Activated naive CD8-positive, alpha-beta T cell treated with anti-CD3 and anti-CD28 coated beads for 36 hours (primary cell): ENCODE measurements around the gene NOL4L. TPM values are rescaled to one million over a fixed set of nuclear protein-coding genes. Genes with fewer than 3 reads are reported as not detected.

Experiments used
- DNase-seq: peaks from one replicate; pipeline ENCODE4 v3.0.0; 2021
- H3K27ac Mint-ChIP-seq: one replicate; pipeline ENCODE4 v1.8.0; 2022; ENCODE audit warnings: mild to moderate bottlenecking, moderate library complexity, mixed read lengths
- H3K27me3 Mint-ChIP-seq: one replicate; pipeline ENCODE4 v1.8.0; 2022; ENCODE audit warnings: mild to moderate bottlenecking, mixed read lengths
- H3K36me3 Mint-ChIP-seq: one replicate; pipeline ENCODE4 v1.8.0; 2021; ENCODE audit warnings: mild to moderate bottlenecking, mixed read lengths
- H3K4me1 Mint-ChIP-seq: one replicate; pipeline ENCODE4 v1.8.0; 2021; ENCODE audit warnings: mixed read lengths
- H3K4me3 Mint-ChIP-seq: one replicate; pipeline ENCODE4 v1.8.0; 2022; ENCODE audit warnings: mild to moderate bottlenecking, moderate library complexity, mixed read lengths
- H3K9me3 Mint-ChIP-seq: one replicate; pipeline ENCODE4 v1.8.0; 2022; ENCODE audit warnings: mixed read lengths
- total RNA-seq, 2 experiments: library from RNA; stranded (reverse); gene quantifications; one replicate each; pipeline ENCODE4 v1.2.3, GENCODE V29; 2021

Gene NOL4L
- total RNA-seq, 2 experiments from 2014 or later, result 15.9 TPM

- Mint-ChIP-seq H3K4me1 (peaks cover 69% of the 10 kb centered on the region), H3K9me3 (no peaks in the 10 kb centered on the region), H3K4me3 (no peak overlapping the region), H3K27me3 (no peaks in the 10 kb centered on the region), H3K27ac (no peak overlapping the region), H3K36me3 (peaks cover 6% of the 10 kb centered on the region)
- DNase-seq, result no peak
These were observed 27.8 kb downstream of the NOL4L start for GRCh38 chr20:32557319-32557718.

GRCh38 chr20:32556312-32557184, 28.6 kb downstream of the NOL4L start:
- Mint-ChIP-seq H3K36me3 (peaks cover 6% of the 10 kb centered on the region), H3K4me3 (no peak overlapping the region), H3K4me1 (peaks cover 66% of the 10 kb centered on the region), H3K9me3 (no peaks in the 10 kb centered on the region), H3K27me3 (no peaks in the 10 kb centered on the region), H3K27ac (no peak overlapping the region)
- DNase-seq, result no peak

DNA sequence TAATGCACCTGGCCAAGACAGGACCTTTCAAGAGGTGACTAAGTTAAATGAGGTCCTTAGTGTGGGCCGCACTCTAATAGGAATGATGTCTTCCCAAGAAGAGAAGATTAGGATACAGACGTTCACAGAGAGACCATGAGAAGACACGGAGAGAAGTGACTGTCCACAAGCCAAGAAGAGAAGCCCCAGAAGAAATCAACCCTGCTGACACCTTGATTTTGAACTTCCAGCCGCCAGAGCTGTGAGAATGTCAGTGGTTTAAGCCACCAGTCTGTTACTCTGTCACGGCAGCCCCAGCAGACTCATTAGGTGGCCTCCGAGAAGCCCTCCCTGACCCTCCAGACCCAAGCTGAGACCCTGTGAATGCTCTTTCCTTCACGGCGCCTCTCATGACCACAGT, 29.5 kb downstream of the NOL4L start:
- H3K4me1 Mint-ChIP-seq, result peaks cover 64% of the 10 kb centered on the region
- H3K9me3 Mint-ChIP-seq, result no peaks in the 10 kb centered on the region
- H3K27me3 Mint-ChIP-seq, result no peaks in the 10 kb centered on the region
- peaks cover 6% of the 10 kb centered on the region for H3K36me3 Mint-ChIP-seq
- no peak overlapping the region for H3K4me3 Mint-ChIP-seq
- DNase-seq, result no peak
- peak overlapping the region; percentile 63 for H3K27ac Mint-ChIP-seq

DNA sequence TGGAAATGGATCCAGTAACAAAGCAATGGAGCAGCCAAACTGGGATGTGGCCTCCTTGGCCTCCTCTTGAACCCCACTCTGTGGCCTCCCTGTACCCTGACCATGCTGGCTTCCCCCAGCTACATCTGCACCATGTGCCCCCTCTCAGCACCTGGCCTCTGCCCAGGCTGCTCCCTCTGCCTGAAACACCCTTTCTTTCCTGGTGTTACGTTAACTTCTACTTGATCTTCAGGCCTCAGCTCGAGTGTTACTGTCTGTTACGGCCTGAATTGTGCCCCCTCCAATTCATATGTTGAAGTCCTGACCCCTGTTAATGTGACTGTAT, 30.2 kb downstream of the NOL4L start:
- no peak overlapping the region for H3K4me3 Mint-ChIP-seq
- DNase-seq, result no peak
- no peaks in the 10 kb centered on the region for H3K9me3 Mint-ChIP-seq
- H3K4me1 Mint-ChIP-seq, result peaks cover 57% of the 10 kb centered on the region
- peak overlapping the region; percentile 63 for H3K27ac Mint-ChIP-seq
- no peaks in the 10 kb centered on the region for H3K27me3 Mint-ChIP-seq
- peaks cover 6% of the 10 kb centered on the region for H3K36me3 Mint-ChIP-seq

DNA sequence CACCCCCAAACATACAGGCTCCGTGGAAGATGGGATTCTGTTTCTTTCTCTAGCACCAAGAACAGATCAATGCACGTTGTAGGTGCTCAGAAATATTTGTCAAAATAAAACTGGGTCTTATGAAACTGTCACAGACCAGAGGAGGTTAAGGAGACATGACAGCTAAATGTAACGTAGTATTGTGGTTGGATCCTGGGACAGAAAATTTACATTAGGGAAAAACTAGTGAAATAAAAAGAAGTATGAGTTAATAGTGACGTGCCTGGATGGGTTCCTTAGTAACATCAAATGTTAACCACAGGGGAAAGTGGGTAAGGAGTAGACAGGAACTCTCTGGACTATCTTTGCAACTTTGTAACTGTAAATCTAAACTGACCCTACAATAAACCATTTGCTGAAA, 31.5 kb downstream of the NOL4L start:
- Mint-ChIP-seq H3K27ac (peak overlapping the region; percentile 18), H3K27me3 (no peaks in the 10 kb centered on the region), H3K4me1 (peaks cover 54% of the 10 kb centered on the region), H3K9me3 (peaks cover 2% of the 10 kb centered on the region), H3K36me3 (peaks cover 14% of the 10 kb centered on the region), H3K4me3 (peak overlapping the region; percentile 18)
- no peak for DNase-seq

GRCh38 chr20:32551693-32552092, 33.4 kb downstream of the NOL4L start:
- Mint-ChIP-seq H3K4me1 (peaks cover 60% of the 10 kb centered on the region), H3K27me3 (no peaks in the 10 kb centered on the region), H3K36me3 (peaks cover 23% of the 10 kb centered on the region), H3K27ac (no peak overlapping the region), H3K9me3 (peaks cover 2% of the 10 kb centered on the region), H3K4me3 (no peak overlapping the region)
- no peak for DNase-seq

GRCh38 chr20:32549842-32550241, 35.3 kb downstream of the NOL4L start:
- Mint-ChIP-seq H3K4me3 (no peak overlapping the region), H3K36me3 (peaks cover 21% of the 10 kb centered on the region), H3K27ac (no peak overlapping the region), H3K4me1 (peaks cover 56% of the 10 kb centered on the region), H3K27me3 (no peaks in the 10 kb centered on the region), H3K9me3 (peaks cover 2% of the 10 kb centered on the region)
- DNase-seq, result no peak

DNA sequence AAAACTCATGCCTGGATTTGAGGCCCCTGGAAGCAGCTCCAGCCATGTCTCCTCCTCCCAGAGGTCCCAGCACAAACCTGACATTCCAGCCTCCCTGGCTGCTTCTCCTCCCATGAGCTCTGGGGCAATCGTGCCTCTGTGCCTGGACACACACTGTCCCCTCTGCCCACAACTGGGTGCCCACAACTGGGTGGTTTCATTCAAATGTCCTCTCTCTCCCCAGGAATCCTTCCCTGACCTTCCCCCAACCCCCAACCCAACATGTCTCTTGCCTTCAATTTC, 37.4 kb downstream of the NOL4L start:
- Mint-ChIP-seq H3K27me3 (no peaks in the 10 kb centered on the region), H3K4me1 (peaks cover 53% of the 10 kb centered on the region), H3K27ac (peak overlapping the region; percentile 18), H3K36me3 (peaks cover 19% of the 10 kb centered on the region), H3K4me3 (no peak overlapping the region), H3K9me3 (peaks cover 2% of the 10 kb centered on the region)
- no peak for DNase-seq

DNA sequence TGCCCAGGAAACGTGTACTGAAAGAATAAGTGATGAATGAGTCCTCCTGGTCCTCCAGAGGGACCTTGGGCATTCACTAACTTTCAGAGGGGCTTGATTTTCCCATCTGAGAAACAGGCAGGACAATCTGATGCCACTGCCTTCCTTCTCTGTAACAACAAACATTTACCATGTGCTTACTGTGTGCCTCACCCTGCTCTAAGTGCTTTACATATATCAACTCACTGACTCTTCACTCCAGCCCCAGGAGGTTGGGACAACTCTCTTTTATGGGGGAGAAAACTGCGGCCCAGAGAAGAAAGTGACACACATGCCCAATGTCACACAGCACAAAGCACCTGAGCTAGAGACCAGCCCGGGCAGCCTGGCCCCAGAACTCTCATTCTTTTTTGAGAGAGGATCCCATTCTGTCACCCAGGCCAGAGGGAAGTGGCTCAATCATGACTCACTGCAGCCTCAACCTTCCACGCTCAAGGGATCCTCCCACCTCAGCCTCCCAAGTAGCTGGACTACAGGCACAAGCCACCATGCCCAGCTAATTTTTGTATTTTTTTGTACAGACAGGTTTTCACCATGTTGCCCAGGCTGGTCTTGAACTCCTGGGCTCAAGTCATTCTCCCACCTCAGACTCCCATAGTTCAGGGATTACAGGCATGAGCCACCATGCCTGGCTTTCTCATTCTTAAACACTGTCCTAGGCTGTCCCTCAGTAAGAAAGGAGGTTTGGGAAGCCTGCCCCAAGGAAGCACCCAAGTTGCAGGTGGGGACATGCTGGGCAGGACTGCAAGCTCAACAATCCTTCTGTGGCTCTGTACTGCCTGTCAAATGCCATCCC, 38.0 kb downstream of the NOL4L start:
- Mint-ChIP-seq H3K27ac (peak overlapping the region; percentile 18), H3K4me1 (peaks cover 56% of the 10 kb centered on the region), H3K27me3 (no peaks in the 10 kb centered on the region), H3K36me3 (peaks cover 20% of the 10 kb centered on the region), H3K4me3 (no peak overlapping the region), H3K9me3 (peaks cover 2% of the 10 kb centered on the region)
- no peak for DNase-seq

GRCh38 chr20:32544893-32545840, 40.0 kb downstream of the NOL4L start:
- Mint-ChIP-seq H3K36me3 (peaks cover 20% of the 10 kb centered on the region), H3K27ac (no peak overlapping the region), H3K9me3 (peaks cover 2% of the 10 kb centered on the region)

DNA sequence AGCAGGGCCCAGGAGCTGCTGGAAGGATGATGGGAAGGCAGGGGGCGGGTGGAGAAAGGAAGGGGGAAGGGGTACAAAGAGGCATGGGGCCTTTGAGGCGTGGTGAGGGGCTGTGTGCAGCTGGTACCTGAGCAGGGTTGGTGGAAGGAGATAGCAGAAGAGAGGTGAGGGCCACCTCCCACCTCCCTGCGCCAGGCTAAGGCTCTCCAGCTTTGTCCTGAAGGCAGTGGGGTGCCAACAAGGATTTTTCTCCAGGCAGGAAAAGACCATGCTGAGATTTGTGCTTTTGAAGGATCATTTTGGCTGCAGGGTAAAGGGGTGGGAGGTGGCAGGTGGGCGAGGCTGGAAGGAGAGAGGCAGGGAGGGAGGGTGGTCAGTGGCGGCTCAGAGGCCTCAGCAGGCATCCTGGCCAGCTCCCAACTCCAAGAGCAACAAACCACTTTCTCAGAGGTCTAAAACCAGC, 40.8 kb downstream of the NOL4L start:
- Mint-ChIP-seq H3K9me3 (peaks cover 2% of the 10 kb centered on the region), H3K27ac (peak overlapping the region; percentile 12), H3K4me1 (peaks cover 71% of the 10 kb centered on the region), H3K27me3 (no peaks in the 10 kb centered on the region), H3K36me3 (peaks cover 21% of the 10 kb centered on the region), H3K4me3 (no peak overlapping the region)
- no peak for DNase-seq

More at GRCh38 chr20:32544893-32545840, 40.0 kb downstream of the NOL4L start:
- Mint-ChIP-seq H3K27me3 (no peaks in the 10 kb centered on the region), H3K4me3 (no peak overlapping the region), H3K4me1 (peaks cover 63% of the 10 kb centered on the region)
- no peak for DNase-seq

- Mint-ChIP-seq H3K27ac (peak overlapping the region; percentile 41), H3K9me3 (no peaks in the 10 kb centered on the region), H3K27me3 (no peaks in the 10 kb centered on the region), H3K4me3 (no peak overlapping the region), H3K4me1 (peaks cover 75% of the 10 kb centered on the region), H3K36me3 (peaks cover 16% of the 10 kb centered on the region)
- DNase-seq, result no peak
These were observed 41.4 kb downstream of the NOL4L start for GRCh38 chr20:32543570-32544259.

DNA sequence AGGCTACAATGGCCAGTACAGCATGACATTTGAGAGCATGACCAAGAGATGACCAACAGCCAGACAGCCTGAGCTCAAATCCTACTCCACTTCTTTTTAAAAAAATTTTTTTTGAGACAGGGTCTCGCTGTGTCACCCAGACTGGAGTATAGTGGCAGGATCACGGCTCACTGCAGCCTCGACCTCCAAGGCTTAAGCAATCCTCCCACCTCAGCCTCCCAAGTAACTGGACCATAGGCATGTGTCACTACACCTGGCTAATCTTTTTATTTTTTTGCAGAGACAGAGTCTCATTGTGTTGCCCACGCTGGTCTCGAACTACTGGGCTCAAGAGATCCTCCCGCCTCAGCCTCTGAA, 42.9 kb downstream of the NOL4L start:
- peaks cover 70% of the 10 kb centered on the region for H3K4me1 Mint-ChIP-seq
- no peak overlapping the region for H3K4me3 Mint-ChIP-seq
- no peak for DNase-seq
- peaks cover 6% of the 10 kb centered on the region for H3K36me3 Mint-ChIP-seq
- peak overlapping the region; percentile 75 for H3K27ac Mint-ChIP-seq
- H3K27me3 Mint-ChIP-seq, result no peaks in the 10 kb centered on the region
- no peaks in the 10 kb centered on the region for H3K9me3 Mint-ChIP-seq
